Measurements from ENCODE around the gene DUSP3. TPM values are rescaled to one million over a fixed set of nuclear protein-coding genes. Genes with fewer than 3 reads are reported as not detected.

DUSP3 gene
- total RNA-seq, 1 donor, result 37.5 TPM

GRCh38 chr17:43757171-43757660, 21.6 kb downstream of the DUSP3 start:
- DNase-seq (ENCODE audit: low read depth), result no peak
- TF ChIP-seq, protein P1, sequence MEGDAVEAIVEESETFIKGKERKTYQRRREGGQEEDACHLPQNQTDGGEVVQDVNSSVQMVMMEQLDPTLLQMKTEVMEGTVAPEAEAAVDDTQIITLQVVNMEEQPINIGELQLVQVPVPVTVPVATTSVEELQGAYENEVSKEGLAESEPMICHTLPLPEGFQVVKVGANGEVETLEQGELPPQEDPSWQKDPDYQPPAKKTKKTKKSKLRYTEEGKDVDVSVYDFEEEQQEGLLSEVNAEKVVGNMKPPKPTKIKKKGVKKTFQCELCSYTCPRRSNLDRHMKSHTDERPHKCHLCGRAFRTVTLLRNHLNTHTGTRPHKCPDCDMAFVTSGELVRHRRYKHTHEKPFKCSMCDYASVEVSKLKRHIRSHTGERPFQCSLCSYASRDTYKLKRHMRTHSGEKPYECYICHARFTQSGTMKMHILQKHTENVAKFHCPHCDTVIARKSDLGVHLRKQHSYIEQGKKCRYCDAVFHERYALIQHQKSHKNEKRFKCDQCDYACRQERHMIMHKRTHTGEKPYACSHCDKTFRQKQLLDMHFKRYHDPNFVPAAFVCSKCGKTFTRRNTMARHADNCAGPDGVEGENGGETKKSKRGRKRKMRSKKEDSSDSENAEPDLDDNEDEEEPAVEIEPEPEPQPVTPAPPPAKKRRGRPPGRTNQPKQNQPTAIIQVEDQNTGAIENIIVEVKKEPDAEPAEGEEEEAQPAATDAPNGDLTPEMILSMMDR (IDR thresholded peaks at IDR 0.05; ENCODE audit: insufficient read depth, low read length), result no peak
- H3K4me3 ChIP-seq (ENCODE audit: low read depth, low read length), result no peak overlapping the region

- no peak for DNase-seq (ENCODE audit: low read depth)
- no peak overlapping the region for H3K4me3 ChIP-seq (ENCODE audit: low read depth, low read length)
- TF ChIP-seq, protein P1 (IDR thresholded peaks at IDR 0.05; ENCODE audit: insufficient read depth, low read length), result no peak
These were observed 22.6 kb downstream of the DUSP3 start for GRCh38 chr17:43756201-43756600.

- peak; percentile 23 for DNase-seq (ENCODE audit: low read depth)
- no peak overlapping the region for H3K4me3 ChIP-seq (ENCODE audit: low read depth, low read length)
- TF ChIP-seq, protein P1 (IDR thresholded peaks at IDR 0.05; ENCODE audit: insufficient read depth, low read length), result no peak
These were observed 23.3 kb downstream of the DUSP3 start for GRCh38 chr17:43755389-43755875.

GRCh38 chr17:43754947-43755346, 23.8 kb downstream of the DUSP3 start:
- DNase-seq (ENCODE audit: low read depth), result no peak
- TF ChIP-seq, protein P1 (IDR thresholded peaks at IDR 0.05; ENCODE audit: insufficient read depth, low read length), result no peak
- no peak overlapping the region for H3K4me3 ChIP-seq (ENCODE audit: low read depth, low read length)

- no peak for DNase-seq (ENCODE audit: low read depth)
- TF ChIP-seq, protein P1 (IDR thresholded peaks at IDR 0.05; ENCODE audit: insufficient read depth, low read length), result no peak
- no peak overlapping the region for H3K4me3 ChIP-seq (ENCODE audit: low read depth, low read length)
These were observed 25.2 kb downstream of the DUSP3 start for GRCh38 chr17:43753493-43754129.

- TF ChIP-seq, protein P1 (IDR thresholded peaks at IDR 0.05; ENCODE audit: insufficient read depth, low read length), result no peak
- no peak for DNase-seq (ENCODE audit: low read depth)
- H3K4me3 ChIP-seq (ENCODE audit: low read depth, low read length), result no peak overlapping the region
These were observed 28.6 kb downstream of the DUSP3 start for GRCh38 chr17:43750153-43750552.
